PC-9 (cell line): ENCODE results near the gene PRKG1.

Source experiments
- EZH2 ChIP-seq: fragments of 200-600 bp; sonication (generic); IDR thresholded peaks from 2 replicates; pipeline ENCODE4 v1.8.0; 2017; ENCODE audit warnings: antibody characterized with exemption, low read depth
- TF ChIP-seq, protein P1 (sequence below): fragments of 200-600 bp; sonication (generic); conservative IDR thresholded peaks from 2 replicates; pipeline ENCODE4 v1.6.1; 2017; ENCODE audit warnings: mixed run types, antibody characterized with exemption, mild to moderate bottlenecking, moderate library complexity

DNA sequence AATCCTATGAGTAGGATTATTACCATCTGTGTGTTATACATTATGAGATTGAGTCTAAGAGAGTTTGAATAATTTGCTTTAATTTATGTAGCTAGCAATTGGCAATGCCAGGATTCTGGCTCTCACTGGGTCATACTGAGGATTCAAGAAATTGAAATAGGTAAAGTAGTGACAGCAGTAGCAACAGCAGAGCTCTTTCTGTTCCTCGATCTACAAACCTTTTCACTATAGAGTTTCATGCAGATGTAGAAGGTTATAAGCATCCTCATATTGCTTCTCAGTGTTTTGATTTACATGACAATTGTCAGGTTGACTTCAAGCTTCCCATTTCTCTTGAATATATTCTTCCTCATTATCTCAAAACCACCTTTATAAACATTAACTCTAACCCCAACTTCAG, 919.2 kb downstream of the PRKG1 start:
- TF ChIP-seq, protein P1, sequence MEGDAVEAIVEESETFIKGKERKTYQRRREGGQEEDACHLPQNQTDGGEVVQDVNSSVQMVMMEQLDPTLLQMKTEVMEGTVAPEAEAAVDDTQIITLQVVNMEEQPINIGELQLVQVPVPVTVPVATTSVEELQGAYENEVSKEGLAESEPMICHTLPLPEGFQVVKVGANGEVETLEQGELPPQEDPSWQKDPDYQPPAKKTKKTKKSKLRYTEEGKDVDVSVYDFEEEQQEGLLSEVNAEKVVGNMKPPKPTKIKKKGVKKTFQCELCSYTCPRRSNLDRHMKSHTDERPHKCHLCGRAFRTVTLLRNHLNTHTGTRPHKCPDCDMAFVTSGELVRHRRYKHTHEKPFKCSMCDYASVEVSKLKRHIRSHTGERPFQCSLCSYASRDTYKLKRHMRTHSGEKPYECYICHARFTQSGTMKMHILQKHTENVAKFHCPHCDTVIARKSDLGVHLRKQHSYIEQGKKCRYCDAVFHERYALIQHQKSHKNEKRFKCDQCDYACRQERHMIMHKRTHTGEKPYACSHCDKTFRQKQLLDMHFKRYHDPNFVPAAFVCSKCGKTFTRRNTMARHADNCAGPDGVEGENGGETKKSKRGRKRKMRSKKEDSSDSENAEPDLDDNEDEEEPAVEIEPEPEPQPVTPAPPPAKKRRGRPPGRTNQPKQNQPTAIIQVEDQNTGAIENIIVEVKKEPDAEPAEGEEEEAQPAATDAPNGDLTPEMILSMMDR: no peak
- TF ChIP-seq EZH2: no peak
